Right atrium auricular region (tissue), 2 donors: ENCODE results near the gene JOSD1. TPM values are rescaled to one million over a fixed set of nuclear protein-coding genes. Genes with fewer than 3 reads are reported as not detected.

ENCODE experiments used
- DNase-seq: peaks from one replicate; pipeline ENCODE4 v3.0.0-alpha.2; 2019; ENCODE audit warnings: low spot score
- H3K27ac ChIP-seq, 2 donors: fragments of 200-600 bp; sonication (generic); 1 replicate in 1 of 2; 2 replicates in 1 of 2; pipeline ENCODE4 v1.5.1; 2016 to 2019
- H3K27me3 ChIP-seq, 2 donors: fragments of 200-600 bp; sonication (generic); one replicate each; pipeline versions ENCODE4 v1.5.1 to v1.6.0; 2017 to 2019
- H3K36me3 ChIP-seq: fragments of 200-600 bp; sonication (generic); one replicate; pipeline ENCODE4 v1.5.1; 2016
- H3K4me1 ChIP-seq, 2 donors: fragments of 200-600 bp; sonication (generic); one replicate each; pipeline versions ENCODE4 v1.5.1 to v1.6.0; 2017 to 2019
- H3K4me3 ChIP-seq, 2 donors: fragments of 200-600 bp; sonication (generic); 1 replicate in 1 of 2; 2 replicates in 1 of 2; pipeline ENCODE4 v1.5.1; 2017 to 2019; ENCODE audit warnings: mild to moderate bottlenecking in 1 of 2, moderate library complexity in 1 of 2
- H3K9me3 ChIP-seq, 2 donors: fragments of 200-600 bp; sonication (generic); one replicate each; pipeline ENCODE4 v1.5.1; 2019
- total RNA-seq, 2 donors: library from RNA; depleted of rRNA; stranded (reverse); fragments of >200 nt; gene quantifications; one replicate each; pipeline ENCODE4 v1.1.0, GENCODE V29; 2016
- TF ChIP-seq, protein P1 (sequence below), 2 donors: fragments of 200-600 bp; sonication (generic); IDR thresholded peaks; one replicate each; pipeline ENCODE4 v1.5.1; 2019; ENCODE audit warnings: antibody characterized with exemption in 2 of 2

The JOSD1 gene
- total RNA-seq, 2 donors from 2014 or later = 20.0 to 37.3 TPM

DNA sequence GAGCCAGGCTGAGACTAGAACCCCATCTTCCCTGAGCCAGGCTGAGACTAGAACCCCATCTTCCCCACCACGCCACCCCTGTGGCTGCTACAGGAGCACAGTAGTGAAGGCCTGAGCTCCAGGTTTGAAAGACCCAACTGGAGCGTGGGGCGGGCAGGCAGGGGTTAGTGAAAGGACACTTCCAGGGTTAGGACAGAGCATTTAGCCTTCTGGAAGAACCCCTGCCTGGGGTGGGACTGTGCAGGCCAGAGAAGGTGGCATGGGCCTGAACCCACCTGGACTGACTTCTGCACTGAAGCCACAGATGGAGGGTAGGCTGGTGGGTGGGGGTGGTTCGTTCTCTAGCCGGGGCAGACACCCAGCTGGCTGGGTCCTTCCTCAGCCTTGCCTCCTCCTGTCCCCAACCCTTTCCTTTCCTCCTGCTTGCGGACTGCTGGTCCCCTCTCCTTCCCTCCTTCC is 31.0 kb upstream of the JOSD1 start:
- H3K27me3 ChIP-seq = no peaks in the 10 kb centered on the region
- peaks cover 0 to 39% of the 10 kb centered on the region in 2 donors for H3K4me1 ChIP-seq
- no peaks in the 10 kb centered on the region for H3K9me3 ChIP-seq
- no peak overlapping the region for H3K4me3 ChIP-seq
- H3K27ac ChIP-seq = no peak overlapping the region
- TF ChIP-seq, protein P1, sequence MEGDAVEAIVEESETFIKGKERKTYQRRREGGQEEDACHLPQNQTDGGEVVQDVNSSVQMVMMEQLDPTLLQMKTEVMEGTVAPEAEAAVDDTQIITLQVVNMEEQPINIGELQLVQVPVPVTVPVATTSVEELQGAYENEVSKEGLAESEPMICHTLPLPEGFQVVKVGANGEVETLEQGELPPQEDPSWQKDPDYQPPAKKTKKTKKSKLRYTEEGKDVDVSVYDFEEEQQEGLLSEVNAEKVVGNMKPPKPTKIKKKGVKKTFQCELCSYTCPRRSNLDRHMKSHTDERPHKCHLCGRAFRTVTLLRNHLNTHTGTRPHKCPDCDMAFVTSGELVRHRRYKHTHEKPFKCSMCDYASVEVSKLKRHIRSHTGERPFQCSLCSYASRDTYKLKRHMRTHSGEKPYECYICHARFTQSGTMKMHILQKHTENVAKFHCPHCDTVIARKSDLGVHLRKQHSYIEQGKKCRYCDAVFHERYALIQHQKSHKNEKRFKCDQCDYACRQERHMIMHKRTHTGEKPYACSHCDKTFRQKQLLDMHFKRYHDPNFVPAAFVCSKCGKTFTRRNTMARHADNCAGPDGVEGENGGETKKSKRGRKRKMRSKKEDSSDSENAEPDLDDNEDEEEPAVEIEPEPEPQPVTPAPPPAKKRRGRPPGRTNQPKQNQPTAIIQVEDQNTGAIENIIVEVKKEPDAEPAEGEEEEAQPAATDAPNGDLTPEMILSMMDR (IDR thresholded peaks at IDR 0.05) = no peak
- peaks cover 72% of the 10 kb centered on the region for H3K36me3 ChIP-seq
- DNase-seq = no peak

DNA sequence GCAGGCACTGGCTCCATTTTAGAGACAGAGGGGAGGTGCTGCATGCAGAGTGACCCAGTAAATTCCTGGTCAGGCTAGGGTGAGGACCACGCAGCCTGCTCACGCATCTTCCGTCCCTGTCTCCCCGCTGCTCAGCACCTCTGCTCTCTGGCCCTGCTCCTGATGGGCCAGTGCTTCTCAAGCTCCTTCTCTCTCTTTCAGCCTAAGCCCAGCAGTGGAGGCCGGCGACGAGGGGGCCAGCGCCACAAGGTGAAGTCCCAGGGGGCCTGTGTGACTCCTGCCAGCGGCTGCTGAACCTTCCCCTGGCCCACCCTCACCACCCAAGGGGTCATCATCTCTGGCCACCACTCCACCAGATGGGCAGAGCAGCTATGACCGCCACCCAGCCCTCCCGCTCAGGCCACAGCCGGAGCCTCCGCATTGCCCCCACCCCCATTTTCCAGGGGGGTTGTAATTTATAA is 29.7 kb upstream of the JOSD1 start:
- Histone ChIP-seq H3K4me1 (peaks cover 0 to 36% of the 10 kb centered on the region in 2 donors), H3K4me3 (no peak overlapping the region), H3K9me3 (no peaks in the 10 kb centered on the region), H3K27me3 (no peaks in the 10 kb centered on the region), H3K27ac (no peak overlapping the region), H3K36me3 (peaks cover 72% of the 10 kb centered on the region)
- DNase-seq = no peak
- TF ChIP-seq, protein P1 (IDR thresholded peaks at IDR 0.05) = no peak

DNA sequence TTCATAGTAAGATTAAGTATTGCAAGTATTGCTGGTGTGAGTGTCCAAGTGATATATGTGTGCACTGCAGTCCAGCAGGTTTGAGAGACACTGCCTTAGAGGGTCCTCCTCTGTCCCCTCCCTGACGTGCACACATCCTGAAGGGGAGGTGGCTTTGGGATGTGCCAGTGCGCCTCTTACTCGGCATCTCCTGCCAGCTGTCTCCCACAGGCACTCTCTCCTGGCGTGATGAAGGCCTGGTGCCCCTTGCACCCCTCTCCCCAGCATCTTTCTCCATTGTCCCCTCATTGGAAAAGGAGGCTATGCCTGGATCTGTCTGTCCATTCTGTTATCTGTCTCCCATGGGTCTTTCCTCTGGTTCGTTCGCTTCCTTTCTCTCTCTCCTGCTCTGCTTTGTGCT is 29.2 kb upstream of the JOSD1 start:
- Histone ChIP-seq H3K27me3 (no peaks in the 10 kb centered on the region), H3K9me3 (no peaks in the 10 kb centered on the region), H3K4me1 (peaks cover 0 to 34% of the 10 kb centered on the region in 2 donors), H3K27ac (no peak overlapping the region), H3K36me3 (peaks cover 72% of the 10 kb centered on the region), H3K4me3 (no peak overlapping the region)
- TF ChIP-seq, protein P1 (IDR thresholded peaks at IDR 0.05) = no peak
- DNase-seq = no peak

DNA sequence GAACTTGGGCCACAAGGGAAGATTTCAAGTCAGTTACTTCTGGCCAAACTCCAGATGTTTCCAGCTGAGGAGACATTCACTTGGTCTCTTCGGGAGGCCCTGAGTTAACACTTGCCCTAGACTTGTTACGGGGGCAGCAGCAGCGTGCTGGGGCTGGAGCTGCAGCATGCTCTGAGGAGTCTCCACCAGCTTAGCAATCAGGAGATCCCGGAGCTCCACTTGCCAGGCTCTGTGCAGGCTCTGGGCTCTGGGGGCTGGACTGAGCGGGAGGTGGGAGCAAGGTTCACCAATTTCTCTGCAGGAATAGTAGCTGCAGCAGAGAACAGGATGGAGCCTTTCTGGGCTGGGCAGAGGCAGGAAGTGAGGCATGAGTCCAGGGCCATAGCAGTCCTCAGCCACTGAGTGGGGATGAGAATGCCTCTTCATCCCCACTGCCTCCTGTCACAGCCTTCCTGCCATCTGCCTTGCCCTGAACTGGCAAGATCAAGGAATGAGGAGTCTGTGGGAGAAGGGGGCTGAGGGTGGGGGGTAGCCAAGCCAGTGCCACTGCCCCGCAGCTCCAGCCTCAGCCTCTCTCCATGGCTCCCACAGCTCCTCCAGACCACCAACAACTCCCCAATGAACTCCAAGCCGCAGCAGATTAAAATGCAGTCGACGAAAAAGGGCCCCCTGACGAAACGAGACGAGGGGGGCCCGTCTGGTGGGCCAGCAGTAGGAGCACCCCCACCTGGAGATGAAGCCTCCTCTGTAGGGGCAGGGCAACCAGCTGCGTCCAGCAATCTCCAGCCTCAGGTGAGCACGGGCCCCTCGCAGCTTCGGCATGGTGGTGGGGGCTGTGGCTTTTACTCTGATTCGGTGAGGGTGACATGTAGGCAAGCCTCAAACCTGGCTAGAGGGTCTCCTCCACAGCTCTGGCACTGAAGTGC is 28.4 kb upstream of the JOSD1 start:
- Histone ChIP-seq H3K27ac (no peak overlapping the region), H3K36me3 (peaks cover 77% of the 10 kb centered on the region), H3K4me1 (peaks cover 0 to 26% of the 10 kb centered on the region in 2 donors), H3K27me3 (no peaks in the 10 kb centered on the region), H3K4me3 (no peak overlapping the region), H3K9me3 (no peaks in the 10 kb centered on the region)
- TF ChIP-seq, protein P1 (IDR thresholded peaks at IDR 0.05) = no peak
- no peak for DNase-seq

DNA sequence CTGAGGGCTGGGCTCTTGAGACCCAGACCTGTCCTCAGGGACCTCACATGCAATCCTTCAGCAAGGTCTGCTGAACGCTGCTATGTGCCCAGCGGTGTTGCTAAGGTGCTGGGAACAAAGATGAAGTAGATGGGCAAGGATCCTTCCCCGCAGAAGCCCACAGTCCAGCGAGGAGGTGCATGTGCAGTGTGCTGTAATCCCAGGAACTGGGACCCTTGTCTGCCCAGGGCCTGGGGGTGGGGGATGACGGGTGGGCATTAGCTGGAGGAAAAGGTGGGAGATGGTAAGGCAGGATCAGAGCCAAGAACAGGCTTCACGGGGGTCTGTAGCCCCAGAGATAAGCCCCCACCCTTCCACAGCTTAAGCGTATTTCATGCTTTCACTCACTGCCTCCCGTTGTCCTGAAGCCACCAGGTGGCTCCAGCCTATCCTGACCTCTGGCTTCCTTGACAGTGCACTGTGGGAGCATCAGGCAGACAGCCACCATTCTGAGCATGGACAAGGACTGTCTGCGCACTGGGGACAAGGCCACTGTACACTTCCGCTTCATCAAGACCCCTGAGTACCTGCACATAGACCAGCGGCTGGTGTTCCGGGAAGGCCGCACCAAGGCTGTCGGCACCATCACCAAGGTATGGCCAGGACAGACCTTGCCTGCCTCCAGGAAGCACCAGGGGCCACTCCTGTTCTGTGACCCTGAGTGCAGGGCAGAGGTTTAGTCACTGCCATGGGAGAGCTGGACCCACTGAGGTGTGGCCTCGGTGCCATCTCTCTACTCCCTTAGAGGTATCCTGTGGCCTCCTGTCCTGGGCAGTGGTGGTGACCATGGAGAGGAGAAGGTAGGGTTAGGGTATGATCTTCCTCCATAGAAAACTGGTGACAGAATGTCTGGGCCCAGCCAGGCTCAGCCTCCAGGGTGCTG is 27.0 kb upstream of the JOSD1 start:
- Histone ChIP-seq H3K4me1 (peaks cover 0 to 12% of the 10 kb centered on the region in 2 donors), H3K36me3 (peaks cover 90% of the 10 kb centered on the region), H3K27ac (no peak overlapping the region), H3K4me3 (no peak overlapping the region), H3K9me3 (no peaks in the 10 kb centered on the region), H3K27me3 (no peaks in the 10 kb centered on the region)
- TF ChIP-seq, protein P1 (IDR thresholded peaks at IDR 0.05) = no peak
- no peak for DNase-seq
